Osteocyte (in vitro differentiated cells): ENCODE measurements around the gene ARHGEF1. TPM values are rescaled to one million over a fixed set of nuclear protein-coding genes. Genes with fewer than 3 reads are reported as not detected.

ENCODE experiments used
- DNase-seq: peaks from one replicate; pipeline ENCODE4 v3.0.0; 2021; ENCODE audit warnings: mixed read lengths; ENCODE audit not compliant: unreplicated experiment; ENCODE audit errors: extremely low spot score
- H3K27ac Mint-ChIP-seq: one replicate; pipeline ENCODE4 v1.8.0; 2021; ENCODE audit warnings: mild to moderate bottlenecking, mixed read lengths; ENCODE audit not compliant: unreplicated experiment
- H3K27me3 Mint-ChIP-seq: one replicate; pipeline ENCODE4 v1.8.0; 2021; ENCODE audit warnings: mixed read lengths; ENCODE audit not compliant: unreplicated experiment
- H3K36me3 Mint-ChIP-seq: one replicate; pipeline ENCODE4 v1.8.0; 2021; ENCODE audit warnings: mixed read lengths; ENCODE audit not compliant: unreplicated experiment
- H3K4me1 Mint-ChIP-seq: one replicate; pipeline ENCODE4 v1.8.0; 2021; ENCODE audit warnings: mixed read lengths; ENCODE audit not compliant: unreplicated experiment
- H3K4me3 Mint-ChIP-seq: one replicate; pipeline ENCODE4 v1.8.0; 2021; ENCODE audit warnings: mild to moderate bottlenecking, moderate library complexity, mixed read lengths; ENCODE audit not compliant: unreplicated experiment
- H3K9me3 Mint-ChIP-seq: one replicate; pipeline ENCODE4 v1.8.0; 2021; ENCODE audit warnings: mixed read lengths; ENCODE audit not compliant: unreplicated experiment
- total RNA-seq: library from RNA; stranded (reverse); gene quantifications from 2 replicates; pipeline ENCODE4 v1.2.1, GENCODE V29; 2021
- TF ChIP-seq, protein P1 (sequence below): fragments of 200-600 bp; sonication (generic); IDR thresholded peaks from 2 replicates; pipeline ENCODE4 v1.5.0; 2021; ENCODE audit warnings: antibody characterized with exemption, mild to moderate bottlenecking, moderate library complexity

The ARHGEF1 gene
- total RNA-seq, 1 donor from 2014 or later, result 97.3 TPM

- Mint-ChIP-seq H3K27ac (no peak overlapping the region), H3K9me3 (no peaks in the 10 kb centered on the region), H3K36me3 (peaks cover 10% of the 10 kb centered on the region), H3K4me3 (no peak overlapping the region), H3K27me3 (no peaks in the 10 kb centered on the region), H3K4me1 (no peaks in the 10 kb centered on the region)
- TF ChIP-seq, protein P1, sequence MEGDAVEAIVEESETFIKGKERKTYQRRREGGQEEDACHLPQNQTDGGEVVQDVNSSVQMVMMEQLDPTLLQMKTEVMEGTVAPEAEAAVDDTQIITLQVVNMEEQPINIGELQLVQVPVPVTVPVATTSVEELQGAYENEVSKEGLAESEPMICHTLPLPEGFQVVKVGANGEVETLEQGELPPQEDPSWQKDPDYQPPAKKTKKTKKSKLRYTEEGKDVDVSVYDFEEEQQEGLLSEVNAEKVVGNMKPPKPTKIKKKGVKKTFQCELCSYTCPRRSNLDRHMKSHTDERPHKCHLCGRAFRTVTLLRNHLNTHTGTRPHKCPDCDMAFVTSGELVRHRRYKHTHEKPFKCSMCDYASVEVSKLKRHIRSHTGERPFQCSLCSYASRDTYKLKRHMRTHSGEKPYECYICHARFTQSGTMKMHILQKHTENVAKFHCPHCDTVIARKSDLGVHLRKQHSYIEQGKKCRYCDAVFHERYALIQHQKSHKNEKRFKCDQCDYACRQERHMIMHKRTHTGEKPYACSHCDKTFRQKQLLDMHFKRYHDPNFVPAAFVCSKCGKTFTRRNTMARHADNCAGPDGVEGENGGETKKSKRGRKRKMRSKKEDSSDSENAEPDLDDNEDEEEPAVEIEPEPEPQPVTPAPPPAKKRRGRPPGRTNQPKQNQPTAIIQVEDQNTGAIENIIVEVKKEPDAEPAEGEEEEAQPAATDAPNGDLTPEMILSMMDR, result no peak
- DNase-seq, result no peak
Observed at GRCh38 chr19:41892173-41892902, 9.4 kb downstream of the ARHGEF1 start.

- Mint-ChIP-seq H3K4me1 (no peaks in the 10 kb centered on the region), H3K9me3 (no peaks in the 10 kb centered on the region)
Observed at GRCh38 chr19:41893899-41894298, 10.9 kb downstream of the ARHGEF1 start.

DNA sequence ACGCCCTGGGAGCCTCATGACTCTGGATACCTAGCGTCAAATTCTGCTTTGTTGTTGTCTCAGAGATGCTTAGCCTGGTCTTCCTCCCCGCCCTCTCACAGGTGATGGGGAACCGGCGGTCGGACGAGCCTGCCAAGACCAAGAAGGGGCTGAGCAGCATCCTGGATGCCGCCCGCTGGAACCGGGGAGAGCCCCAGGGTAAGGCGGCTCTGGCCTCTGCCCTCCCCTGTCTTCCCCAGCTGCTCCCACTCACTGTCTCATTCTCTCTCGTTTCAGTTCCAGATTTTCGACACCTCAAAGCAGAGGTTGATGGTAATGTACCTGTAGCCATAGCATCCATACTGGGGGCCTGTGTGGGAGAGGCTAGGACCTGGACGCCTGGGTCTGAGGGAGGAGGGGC lies 11.4 kb downstream of the ARHGEF1 start:
- TF ChIP-seq, protein P1, result no peak
- H3K4me1 Mint-ChIP-seq, result no peaks in the 10 kb centered on the region
- no peak for DNase-seq
- H3K4me3 Mint-ChIP-seq, result no peak overlapping the region
- H3K27ac Mint-ChIP-seq, result no peak overlapping the region
- H3K9me3 Mint-ChIP-seq, result no peaks in the 10 kb centered on the region
- no peaks in the 10 kb centered on the region for H3K27me3 Mint-ChIP-seq
- H3K36me3 Mint-ChIP-seq, result peaks cover 18% of the 10 kb centered on the region

More at GRCh38 chr19:41893899-41894298, 10.9 kb downstream of the ARHGEF1 start:
- Mint-ChIP-seq H3K36me3 (peaks cover 14% of the 10 kb centered on the region), H3K4me3 (no peak overlapping the region), H3K27ac (no peak overlapping the region), H3K27me3 (no peaks in the 10 kb centered on the region)
- TF ChIP-seq, protein P1, result no peak
- no peak for DNase-seq

GRCh38 chr19:41895745-41896580 lies 13.0 kb downstream of the ARHGEF1 start:
- no peak overlapping the region for H3K4me3 Mint-ChIP-seq
- TF ChIP-seq, protein P1, result peak; percentile 13
- no peaks in the 10 kb centered on the region for H3K9me3 Mint-ChIP-seq
- H3K27ac Mint-ChIP-seq, result no peak overlapping the region
- no peaks in the 10 kb centered on the region for H3K4me1 Mint-ChIP-seq
- no peaks in the 10 kb centered on the region for H3K27me3 Mint-ChIP-seq
- H3K36me3 Mint-ChIP-seq, result peaks cover 15% of the 10 kb centered on the region
- no peak for DNase-seq

- Mint-ChIP-seq H3K4me1 (no peaks in the 10 kb centered on the region), H3K36me3 (peaks cover 15% of the 10 kb centered on the region), H3K27ac (no peak overlapping the region), H3K4me3 (no peak overlapping the region), H3K9me3 (no peaks in the 10 kb centered on the region), H3K27me3 (no peaks in the 10 kb centered on the region)
- TF ChIP-seq, protein P1, result no peak
- no peak for DNase-seq
Observed at GRCh38 chr19:41896581-41896942, 13.6 kb downstream of the ARHGEF1 start.
